ENCODE measurements around the gene GBP4.

The GBP4 gene

DNA sequence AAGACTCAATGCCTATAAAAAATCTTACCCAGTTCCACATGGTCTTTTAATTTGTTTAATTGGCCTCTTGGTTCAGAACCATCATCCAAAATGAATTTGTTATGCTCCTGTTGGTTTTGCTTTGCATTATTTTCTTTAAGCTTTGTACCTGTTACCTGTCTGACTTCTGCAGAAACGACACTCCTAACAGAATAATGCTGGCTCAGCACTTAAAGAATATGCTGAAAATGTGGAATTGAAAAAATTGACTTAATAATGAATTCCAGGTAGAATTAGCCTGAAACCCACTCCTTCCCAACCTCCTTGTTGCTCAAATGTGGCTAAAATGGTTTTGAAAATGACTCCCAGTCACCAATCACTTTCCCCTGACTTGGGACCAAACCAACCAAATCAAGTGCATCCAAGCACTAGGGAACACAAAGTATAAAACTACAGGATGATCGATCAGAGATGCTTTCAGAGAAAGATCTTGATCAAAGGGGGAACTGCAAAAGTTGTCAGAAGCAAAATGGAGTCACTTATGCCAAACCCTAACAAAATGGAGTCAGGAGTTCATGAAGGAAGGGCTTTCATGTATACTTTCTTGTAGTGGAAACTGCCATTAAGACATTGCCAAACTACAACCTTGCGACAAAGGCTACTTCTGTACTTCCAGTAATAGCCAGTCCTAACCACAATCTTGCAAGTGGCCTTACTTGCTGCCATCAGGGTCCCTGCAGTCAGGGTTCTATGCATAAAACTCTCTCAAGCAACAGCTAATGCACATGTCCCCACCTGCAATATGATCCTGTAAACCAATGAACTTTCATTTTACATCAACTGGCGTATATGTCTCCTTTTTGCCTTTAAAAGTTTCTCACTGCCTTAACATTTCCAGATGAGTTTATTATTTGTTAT lies 28.3 kb downstream of the GBP4 start:
- DNase-seq (ENCODE audit: low read depth in 2 of 2), result no peak

DNA sequence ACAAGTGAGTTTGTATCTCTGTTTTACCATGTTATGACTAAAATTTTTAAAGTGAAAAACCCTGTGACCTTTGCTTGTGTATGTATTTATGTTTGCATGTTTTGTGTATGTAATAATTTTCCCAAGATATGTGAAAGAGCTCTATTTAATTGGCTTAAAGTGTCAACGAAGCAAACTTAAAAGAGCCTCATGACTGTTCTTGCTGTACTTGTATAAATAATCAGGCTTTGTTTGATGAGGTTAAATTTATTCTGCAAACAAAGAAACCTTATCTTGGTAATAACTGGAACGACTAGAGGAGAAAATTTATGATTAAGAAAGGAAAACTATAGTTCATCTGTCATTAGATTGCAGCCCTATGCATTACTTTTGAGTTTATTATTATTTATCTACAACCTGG lies 29.6 kb downstream of the GBP4 start:
- no peak for DNase-seq (ENCODE audit: low read depth in 2 of 2)

DNA sequence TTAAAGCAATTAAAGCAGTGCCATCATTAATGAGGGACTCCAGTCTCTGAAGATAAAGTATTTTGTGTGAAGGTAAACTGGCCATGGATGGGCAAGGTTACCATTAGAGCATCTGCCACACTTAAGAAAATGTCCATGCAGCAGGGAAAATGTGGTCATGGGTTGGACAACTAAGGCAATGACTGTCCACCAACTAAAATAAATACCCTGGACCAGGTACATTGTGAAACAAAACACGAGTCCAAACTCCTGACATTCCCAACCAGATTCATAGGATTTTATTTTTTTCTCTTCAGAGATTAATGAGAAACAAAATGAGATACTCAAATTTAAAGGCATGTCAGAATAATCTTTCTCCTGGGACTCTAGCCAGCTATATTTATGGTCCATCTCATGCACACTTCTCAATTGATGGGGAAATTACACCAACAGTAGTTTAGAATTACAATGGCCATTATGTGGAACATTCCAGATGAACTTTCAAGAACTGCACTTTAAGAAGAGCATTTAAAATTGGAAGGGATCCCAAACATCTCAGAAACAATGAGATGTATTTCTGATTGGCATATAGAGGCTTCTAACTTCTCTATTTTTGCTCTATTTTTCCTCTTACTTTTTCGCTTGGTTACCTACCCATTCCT lies 31.0 kb downstream of the GBP4 start:
- no peak for DNase-seq (ENCODE audit: low read depth in 2 of 2)

DNA sequence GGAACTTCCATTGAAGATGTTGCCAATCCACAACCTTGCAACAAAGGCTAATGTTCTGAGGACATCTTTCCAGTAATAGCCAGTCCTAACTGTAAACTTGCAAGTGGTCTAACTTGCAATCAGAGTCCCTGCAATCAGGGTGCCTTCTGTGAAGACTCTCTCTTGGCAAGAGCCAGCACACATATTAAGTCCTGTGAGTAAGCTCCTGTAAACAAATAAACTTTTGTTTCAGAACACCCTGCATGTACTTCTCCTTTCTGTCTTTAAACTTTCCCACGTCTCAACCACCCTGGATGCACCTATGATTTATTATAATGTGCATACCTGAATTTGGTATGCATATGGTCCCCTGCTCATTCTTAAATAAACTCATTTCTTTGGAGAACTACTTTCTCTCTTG lies 32.0 kb downstream of the GBP4 start:
- DNase-seq (ENCODE audit: low read depth in 2 of 2), result no peak

DNA sequence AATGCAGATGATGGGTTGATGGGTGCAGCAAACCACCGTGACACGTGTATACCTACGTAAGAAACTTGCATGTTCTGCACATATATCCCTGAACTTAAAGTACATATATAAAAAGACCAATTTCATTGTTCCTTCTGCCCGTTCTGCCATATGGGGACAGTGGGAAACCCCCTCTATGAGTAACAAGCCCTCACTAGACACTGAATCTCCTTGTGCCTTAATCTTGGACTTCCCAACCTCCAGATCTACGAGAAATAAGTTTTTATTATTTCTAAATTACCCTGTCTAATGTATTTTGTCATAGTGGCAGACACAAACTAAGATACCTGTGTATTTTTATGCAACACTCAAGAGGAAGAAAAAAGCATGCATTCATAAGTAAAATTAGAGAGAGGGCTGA lies 32.9 kb downstream of the GBP4 start:
- DNase-seq (ENCODE audit: low read depth in 2 of 2), result no peak

DNA sequence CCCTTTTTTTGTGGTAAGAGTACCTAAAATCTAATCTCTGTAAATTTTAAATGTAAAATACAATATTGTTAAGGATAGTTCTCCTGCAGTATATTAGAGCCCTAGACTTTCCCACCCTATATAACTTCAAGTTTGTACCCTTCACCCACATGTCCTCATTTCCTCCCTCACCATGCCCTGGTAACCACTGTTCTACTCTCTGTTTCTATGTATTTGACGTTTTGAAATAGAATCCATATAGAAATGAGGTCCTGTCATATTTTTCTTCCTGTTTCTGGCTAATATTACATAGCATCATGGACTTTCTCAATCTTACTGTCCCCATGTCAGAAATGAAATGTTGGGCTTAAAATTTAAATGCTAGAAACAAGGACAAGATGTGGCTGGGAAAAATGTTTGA lies 47.7 kb downstream of the GBP4 start:
- DNase-seq (ENCODE audit: low read depth in 2 of 2), result no peak

DNA sequence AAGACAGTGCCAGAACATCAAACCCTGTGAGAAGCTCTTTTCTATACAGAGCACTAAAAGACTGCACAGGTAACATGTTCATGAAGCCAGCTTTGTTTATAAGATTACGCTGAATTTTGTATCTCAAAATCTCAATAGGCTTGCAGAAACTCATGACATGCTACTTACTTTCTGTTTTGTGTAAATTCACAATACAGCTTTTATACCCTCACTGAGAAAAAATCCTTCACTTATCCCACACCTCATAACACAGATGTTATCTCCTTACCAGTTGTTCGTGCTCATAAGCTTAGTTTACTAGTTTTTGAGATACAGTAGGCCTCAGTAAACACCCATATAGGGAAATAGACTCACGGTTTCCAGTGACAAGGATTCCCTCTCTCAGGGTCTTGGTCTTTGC lies 48.8 kb downstream of the GBP4 start:
- no peak for DNase-seq (ENCODE audit: low read depth in 2 of 2)

DNA sequence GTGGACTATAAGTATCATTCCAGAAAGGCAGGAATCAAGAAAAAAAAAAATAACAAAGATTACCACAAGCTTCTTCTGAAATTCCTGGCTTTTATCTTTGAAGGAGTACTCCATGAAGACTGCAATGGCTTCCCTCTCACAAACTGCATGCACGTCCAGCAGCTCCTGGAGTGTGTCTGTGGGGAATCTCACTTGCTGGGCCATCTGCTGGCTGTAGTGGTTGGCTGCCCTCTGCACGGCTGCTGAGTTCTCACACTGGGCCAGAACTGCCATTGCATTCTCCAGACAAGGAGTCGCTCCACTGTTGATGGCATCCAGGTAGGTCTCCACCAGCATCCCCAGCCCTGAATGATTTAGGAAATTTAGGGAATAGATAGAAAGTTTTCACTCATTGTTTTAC lies 49.5 kb downstream of the GBP4 start:
- no peak for DNase-seq (ENCODE audit: low read depth in 2 of 2)

DNA sequence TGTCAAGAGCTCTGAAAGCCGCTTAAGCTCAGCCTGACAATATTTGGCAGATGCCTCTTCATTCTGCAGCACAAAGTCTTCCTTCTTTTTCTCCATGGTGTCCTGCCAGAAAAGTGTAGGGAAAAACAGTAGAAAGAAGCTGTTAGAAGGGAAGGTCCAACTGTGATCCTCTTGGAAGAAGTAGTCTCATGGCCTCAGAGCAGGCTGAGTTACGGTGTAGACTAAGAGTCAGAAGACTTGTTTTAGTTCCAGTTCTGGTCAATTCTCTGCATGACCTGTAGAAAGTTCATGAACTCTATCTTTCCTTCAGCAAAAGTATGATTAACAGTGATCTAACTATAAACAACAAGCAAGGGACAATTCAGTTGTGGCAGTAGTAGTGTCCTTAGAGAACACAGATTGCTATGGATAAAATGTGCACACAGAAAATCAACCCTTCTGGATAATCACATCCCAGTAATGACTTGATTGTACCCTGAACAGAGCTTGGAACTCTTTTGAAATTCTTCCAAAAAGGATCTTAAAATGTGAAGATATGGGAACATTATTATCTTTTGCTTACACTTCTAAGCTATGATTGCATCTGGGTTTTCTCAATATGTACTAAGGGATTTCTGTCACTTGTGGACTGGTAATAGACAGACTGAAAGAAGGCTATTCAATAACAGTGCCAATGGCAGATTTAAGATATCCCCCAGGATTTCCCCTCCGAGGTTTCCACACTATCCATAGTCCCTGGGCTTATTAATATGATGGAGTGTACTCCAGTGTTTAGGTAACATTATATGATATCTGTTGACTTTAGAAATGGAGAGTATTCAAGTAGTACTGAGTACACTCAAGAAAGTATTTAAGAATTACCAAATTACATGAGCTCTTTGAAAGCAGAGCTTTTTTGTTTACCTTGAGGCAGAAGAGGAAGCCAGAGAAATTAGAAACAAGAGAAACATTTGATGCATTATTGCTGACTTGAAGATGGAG lies 50.8 kb downstream of the GBP4 start:
- DNase-seq (ENCODE audit: low read depth in 2 of 2), result no peak

DNA sequence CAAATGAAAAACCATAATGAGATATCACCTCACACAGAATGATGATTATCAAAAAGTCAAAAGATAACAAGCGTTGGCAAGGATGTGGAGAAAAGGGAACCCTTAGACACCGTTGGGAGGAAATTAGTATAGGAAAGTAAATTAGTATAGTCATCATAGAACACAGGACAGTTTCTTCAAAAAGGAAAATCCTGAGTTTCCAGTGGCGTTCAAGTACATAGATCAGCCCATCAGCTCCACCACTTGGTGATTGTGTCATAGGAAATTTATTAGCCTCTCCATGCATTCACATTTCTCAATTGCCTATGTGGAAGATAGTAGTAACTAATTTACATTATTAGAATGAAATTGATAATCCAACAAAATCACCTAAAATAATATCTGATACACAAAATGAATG lies 52.0 kb downstream of the GBP4 start:
- no peak for DNase-seq (ENCODE audit: low read depth in 2 of 2)

DNA sequence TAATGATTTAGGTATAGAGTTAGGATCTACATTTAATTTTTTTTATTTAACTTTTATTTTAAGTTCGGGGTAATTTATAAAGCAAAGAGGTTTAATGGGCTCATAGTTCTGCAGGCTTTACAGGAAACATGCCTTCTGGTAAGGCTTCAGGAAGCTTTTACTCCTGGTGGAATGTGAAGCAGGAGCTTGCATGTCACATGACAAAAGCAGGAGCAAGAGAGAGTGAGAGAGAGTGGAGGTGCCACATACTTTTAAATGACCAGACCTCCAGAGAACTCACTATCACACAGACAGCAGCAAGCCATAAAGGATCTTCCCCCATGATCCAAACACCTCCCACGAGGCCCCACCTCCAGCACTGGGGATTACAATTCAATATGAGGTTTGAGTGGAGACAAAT lies 55.3 kb downstream of the GBP4 start:
- no peak for DNase-seq (ENCODE audit: low read depth in 2 of 2)

DNA sequence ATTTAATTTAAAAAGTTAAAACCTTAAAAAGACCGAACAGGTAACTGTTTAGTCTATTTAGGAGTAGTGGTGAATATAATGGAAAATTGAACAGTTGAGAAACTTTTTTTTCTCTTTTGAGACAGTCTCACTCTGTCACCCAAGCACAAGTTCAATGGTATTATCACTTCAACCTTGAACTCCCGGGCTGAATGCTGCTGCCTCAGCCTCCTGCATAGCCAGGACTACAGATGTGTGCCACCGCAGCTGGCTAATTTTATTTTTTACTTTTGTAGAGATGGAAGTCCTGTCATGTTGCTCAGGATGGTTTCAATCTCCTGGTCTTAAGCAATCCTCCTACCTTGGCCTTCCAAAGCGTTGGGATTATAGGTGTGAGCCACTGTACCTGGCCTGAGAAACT lies 56.6 kb downstream of the GBP4 start:
- no peak for DNase-seq (ENCODE audit: low read depth in 2 of 2)

DNA sequence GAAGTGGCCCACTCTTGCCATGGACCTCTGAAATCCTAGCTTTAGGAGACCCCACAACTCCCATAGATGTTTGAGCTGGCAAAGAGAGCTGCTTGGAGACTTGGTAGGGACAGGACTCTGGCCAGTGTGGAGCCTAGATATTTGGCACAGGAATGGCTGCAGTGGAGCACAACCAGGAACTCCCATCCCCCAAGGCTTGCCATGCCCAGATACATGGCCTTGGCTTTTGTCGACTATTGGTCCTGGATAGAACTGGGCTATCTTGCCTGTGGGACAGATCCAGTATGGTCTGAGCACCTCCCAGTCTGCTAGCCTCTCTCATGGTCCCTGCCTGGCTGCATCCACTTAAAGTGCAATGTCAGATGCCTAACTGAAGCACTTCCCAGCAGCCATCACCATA lies 65.0 kb downstream of the GBP4 start:
- DNase-seq (ENCODE audit: low read depth in 2 of 2), result no peak

All from stimulated activated CD4-positive, alpha-beta T cell treated with anti-CD3 and anti-CD28 coated beads, Interleukin-12 subunit alpha, Interleukin-12 subunit beta, amount 100 ng/mL, for 24 hours (primary cell).